Esophagus mucosa (tissue), 1 donor: Measurements from ENCODE around the gene SLC9C2. TPM values are rescaled to one million over a fixed set of nuclear protein-coding genes. Genes with fewer than 3 reads are reported as not detected.

ENCODE experiments used
- total RNA-seq: library from RNA; stranded (reverse); gene quantifications from one replicate; pipeline ENCODE4 v1.2.4, GENCODE V29; 2023
- donor health status: DM: yes; HTN: yes; CAD: no.

The SLC9C2 gene
- total RNA-seq, 1 donor from 2014 or later, result 0.12 TPM

Other genes with a start within 250 kb of the SLC9C2 start
- gene PRDX6, start 125.7 kb downstream of the SLC9C2 start, total RNA-seq, result 161 TPM
- not detected for gene TEX50, start 32.3 kb upstream of the SLC9C2 start, total RNA-seq
- gene ANKRD45, start 66.8 kb upstream of the SLC9C2 start, total RNA-seq, result not detected
- 11.8 TPM for gene KLHL20, start 111.9 kb upstream of the SLC9C2 start, total RNA-seq
- 13.5 TPM for gene DARS2, start 221.6 kb upstream of the SLC9C2 start, total RNA-seq
- 7.2 TPM for gene CENPL, start 221.8 kb upstream of the SLC9C2 start, total RNA-seq